ENCODE data around the gene EDNRB. TPM values are rescaled to one million over a fixed set of nuclear protein-coding genes. Genes with fewer than 3 reads are reported as not detected.

Gene EDNRB
- 100 to 1,000 TPM; 398 to 437 TPM for total RNA-seq

DNA sequence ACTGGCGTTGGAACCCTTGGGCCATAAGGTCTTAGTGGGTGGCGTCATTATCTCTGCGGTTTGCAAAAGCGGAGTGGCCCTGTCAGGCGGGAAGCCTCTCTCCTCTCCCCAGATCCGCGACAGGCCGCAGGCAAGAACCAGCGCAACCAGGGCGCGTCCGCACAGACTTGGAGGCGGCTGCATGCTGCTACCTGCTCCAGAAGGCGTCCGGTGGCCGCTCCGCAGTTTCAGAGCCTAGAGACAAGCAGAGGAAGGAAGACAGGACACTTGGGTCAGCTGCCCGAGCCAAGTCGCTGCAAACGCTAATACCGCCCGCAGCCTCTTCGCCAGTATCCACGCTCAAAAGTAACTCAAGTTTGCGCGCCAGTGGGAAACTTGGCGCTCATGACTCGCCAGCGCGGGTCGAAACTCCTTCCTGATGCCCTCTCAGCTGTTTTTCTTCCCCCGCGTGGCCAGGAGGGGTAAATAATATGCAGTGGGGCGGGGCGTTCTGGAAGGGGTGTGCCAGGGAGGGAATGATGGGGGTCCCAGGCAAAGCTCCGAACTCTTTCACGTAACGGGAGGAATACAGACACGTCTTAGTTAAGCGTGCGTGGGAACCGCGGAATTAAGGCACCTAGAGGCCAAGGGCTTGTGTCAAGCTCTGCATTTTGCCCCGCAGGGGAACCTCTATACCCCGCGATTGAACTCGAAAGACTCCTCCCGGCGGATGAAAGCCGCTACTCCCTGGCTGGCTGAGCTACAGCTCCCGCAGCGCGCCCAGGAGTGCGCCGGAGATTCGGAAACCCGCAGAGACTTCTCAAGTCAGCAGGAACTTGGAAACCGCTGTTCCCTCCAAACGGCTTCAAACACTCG is at the start of gene EDNRB:
EDNRB (minus strand) TSS at position 441 of the 855 bp plus-strand sequence; CDS start at position 183, 258 bp downstream.

Small RNA genes lying within 50 kb of the gene (small RNA-seq; reads per million reads assigned to genes)
- gene RN7SL810P: 0 reads per million in 2 donors

Other genes with a start within 250 kb of the EDNRB start
- 100 to 1,000 TPM in 1 of 2 donors, 10 to 100 TPM in 1; 30.3 to 159 TPM for gene SLAIN1, start 221.1 kb downstream of the EDNRB start, total RNA-seq

Data from melanocyte of skin (primary cell).